GM12892 (cell line): Measurements from ENCODE around the gene SHH.

Experiments
- POLR2A ChIP-seq: IDR thresholded peaks from 2 replicates; pipeline ENCODE4 v1.6.1; 2011; ENCODE audit warnings: low read depth, low read length, control low read depth
- POLR2AphosphoS5 ChIP-seq: IDR thresholded peaks from 2 replicates; pipeline ENCODE4 v1.6.1; 2011; ENCODE audit warnings: low read depth, low read length, control low read depth
- TAF1 ChIP-seq: IDR thresholded peaks from 2 replicates; pipeline ENCODE4 v1.6.1; 2011; ENCODE audit warnings: low read depth, mild to moderate bottlenecking, control low read depth, low read length, borderline replicate concordance

GRCh38 chr7:155802291-155802690 is 10.0 kb downstream of the SHH start:
- TF ChIP-seq POLR2A, result no peak
- no peak for TF ChIP-seq POLR2AphosphoS5
- no peak for TF ChIP-seq TAF1
